Fibroblast of lung (primary cell): ENCODE results near the gene ACAT2.

Experiments used
- CTCF ChIP-seq, 2 donors: IDR thresholded peaks in 1 of 2; conservative IDR thresholded peaks in 1 of 2; 1 replicate in 1 of 2; 2 replicates in 1 of 2; pipeline ENCODE4 v1.5.1; 2011 to 2012; ENCODE audit warnings: low read length in 2 of 2, control low read depth in 1 of 2, inconsistent platforms in 1 of 2, low read depth in 1 of 2, mild to moderate bottlenecking in 1 of 2
- EZH2 ChIP-seq: IDR thresholded peaks from 2 replicates; pipeline ENCODE4 v1.5.1; 2012; ENCODE audit warnings: low read length, control low read depth, mild to moderate bottlenecking; ENCODE audit errors: missing control alignments

- no peak for TF ChIP-seq EZH2
- TF ChIP-seq CTCF (conservative IDR thresholded peaks at IDR 0.05 in 1 of 2, IDR thresholded peaks at IDR 0.05 in 1 of 2; ENCODE audit: low read depth in 1 of 2, low read length in 2 of 2), result no peak
These were observed 29.2 kb downstream of the ACAT2 start for GRCh38 chr6:159790956-159791598.
